Right lobe of liver (tissue), 6 donors: Measurements from ENCODE around the gene MAP3K10. TPM values are rescaled to one million over a fixed set of nuclear protein-coding genes. Genes with fewer than 3 reads are reported as not detected.
"Not testable (repeated sequence)": the region's sequence is repeated elsewhere in the genome, so short reads cannot be mapped to it uniquely, and the experiment has no call there.

Experiments used
- ATAC-seq, 4 donors: fragments of 200-7000 bp; cut with Tn5 transposase; one replicate each; pipeline ENCODE4 v1.9.1; 2020; ENCODE audit warnings: mild to moderate bottlenecking in 4 of 4, moderate library complexity in 4 of 4
- DNase-seq, 3 donors: peaks; one replicate each; pipeline ENCODE4 v3.0.0-alpha.2; 2020
- H3K27ac ChIP-seq, 3 donors: fragments of 200-600 bp; one replicate each; pipeline ENCODE4 v1.8.0; 2022
- H3K27me3 ChIP-seq, 2 donors: fragments of 200-600 bp; one replicate each; pipeline ENCODE4 v1.8.0; 2022
- H3K36me3 ChIP-seq, 4 donors: fragments of 200-600 bp; sonication (generic) in 1 of 4; one replicate each; pipeline versions ENCODE4 v1.5.1 to v1.8.0; 2017 to 2022; ENCODE audit warnings: control low read depth in 1 of 4
- H3K4me1 ChIP-seq, 4 donors: fragments of 200-600 bp; sonication (generic) in 1 of 4; one replicate each; pipeline versions ENCODE4 v1.5.1 to v1.8.0; 2017 to 2022; ENCODE audit warnings: control low read depth in 1 of 4
- H3K4me3 ChIP-seq, 3 donors: fragments of 200-600 bp; one replicate each; pipeline ENCODE4 v1.8.0; 2022
- H3K9me3 ChIP-seq, 4 donors: fragments of 200-600 bp; sonication (generic) in 1 of 4; one replicate each; pipeline versions ENCODE4 v1.5.1 to v1.8.0; 2017 to 2022; ENCODE audit warnings: control low read depth in 1 of 4
- POLR2A ChIP-seq: fragments of 450-650 bp; IDR thresholded peaks from one replicate; pipeline ENCODE4 v1.6.1; 2017; ENCODE audit warnings: antibody characterized with exemption, mild to moderate bottlenecking
- WGBS: methylation state at CpG from one replicate; pipeline ENCODE4 v1.1.6; 2018; ENCODE audit warnings: low coverage, low lambda C conversion rate; ENCODE audit not compliant: insufficient coverage; ENCODE audit errors: missing lambda C conversion rate; 5-methylcytosine and 5-hydroxymethylcytosine counted together
- intact Hi-C, 2 donors: fragments of 100-400 bp; cut with DNase I; formaldehyde crosslinking; loops; one replicate each; pipeline versions ENCODE4 v1.11.2 to v1.14.1; 2022
- total RNA-seq, 6 experiments: library from RNA; depleted of rRNA in 2 of 6; stranded (reverse); fragments of >200 nt in 2 of 6; fragmentation: NEBNext Ultra II Directional in 3 of 6; extraction: Animal tissue kit (Norgen Biotek cat#: 25700) in 3 of 6; gene quantifications; one replicate each; pipeline versions ENCODE4 v1.1.0 to v1.2.4, GENCODE V29; 2016 to 2023
- TF ChIP-seq, protein P1 (sequence below), 4 donors: fragments of 200-600 bp in 3 of 4; fragments of 450-650 bp in 1 of 4; IDR thresholded peaks; one replicate each; pipeline versions ENCODE4 v1.5.1 to v1.8.0; 2016 to 2022; ENCODE audit warnings: antibody characterized with exemption in 4 of 4, mild to moderate bottlenecking in 2 of 4
- donor health status: DM: no; HTN: yes; CAD: no.
- donor health status: DM: no; HTN: no; CAD: no.
- donor health status: DM: no; HTN: no; CAD: no.
- donor health status: DM: no; HTN: yes; CAD: no.
- donor health status: DM: no; HTN: yes; CAD: no.

The MAP3K10 gene
- total RNA-seq, 6 experiments from 2014 or later, result 4.2 to 7.0 (median 6.5) TPM

GRCh38 chr19:40216013-40216776 lies 25.0 kb downstream of the MAP3K10 start:
- H3K4me1 ChIP-seq, result no peaks in the 10 kb centered on the region
- H3K27ac ChIP-seq, result no peak overlapping the region
- 21% methylated on average over 10 of the region's 23 CpGs for WGBS
- H3K9me3 ChIP-seq, result no peaks in the 10 kb centered on the region
- no peak for TF ChIP-seq POLR2A
- TF ChIP-seq, protein P1, sequence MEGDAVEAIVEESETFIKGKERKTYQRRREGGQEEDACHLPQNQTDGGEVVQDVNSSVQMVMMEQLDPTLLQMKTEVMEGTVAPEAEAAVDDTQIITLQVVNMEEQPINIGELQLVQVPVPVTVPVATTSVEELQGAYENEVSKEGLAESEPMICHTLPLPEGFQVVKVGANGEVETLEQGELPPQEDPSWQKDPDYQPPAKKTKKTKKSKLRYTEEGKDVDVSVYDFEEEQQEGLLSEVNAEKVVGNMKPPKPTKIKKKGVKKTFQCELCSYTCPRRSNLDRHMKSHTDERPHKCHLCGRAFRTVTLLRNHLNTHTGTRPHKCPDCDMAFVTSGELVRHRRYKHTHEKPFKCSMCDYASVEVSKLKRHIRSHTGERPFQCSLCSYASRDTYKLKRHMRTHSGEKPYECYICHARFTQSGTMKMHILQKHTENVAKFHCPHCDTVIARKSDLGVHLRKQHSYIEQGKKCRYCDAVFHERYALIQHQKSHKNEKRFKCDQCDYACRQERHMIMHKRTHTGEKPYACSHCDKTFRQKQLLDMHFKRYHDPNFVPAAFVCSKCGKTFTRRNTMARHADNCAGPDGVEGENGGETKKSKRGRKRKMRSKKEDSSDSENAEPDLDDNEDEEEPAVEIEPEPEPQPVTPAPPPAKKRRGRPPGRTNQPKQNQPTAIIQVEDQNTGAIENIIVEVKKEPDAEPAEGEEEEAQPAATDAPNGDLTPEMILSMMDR (IDR thresholded peaks at IDR 0.05), result no peak
- intact Hi-C loops, result loop anchor here (5.0 to 10.0 kb wide), 3 partner anchors 79 to 319 kb away; no protein-coding TSS in a partner anchor
- ATAC-seq (no peak), DNase-seq (no peak)
- no peaks in the 10 kb centered on the region for H3K36me3 ChIP-seq
- no peak overlapping the region for H3K4me3 ChIP-seq
- H3K27me3 ChIP-seq, result no peaks in the 10 kb centered on the region

DNA sequence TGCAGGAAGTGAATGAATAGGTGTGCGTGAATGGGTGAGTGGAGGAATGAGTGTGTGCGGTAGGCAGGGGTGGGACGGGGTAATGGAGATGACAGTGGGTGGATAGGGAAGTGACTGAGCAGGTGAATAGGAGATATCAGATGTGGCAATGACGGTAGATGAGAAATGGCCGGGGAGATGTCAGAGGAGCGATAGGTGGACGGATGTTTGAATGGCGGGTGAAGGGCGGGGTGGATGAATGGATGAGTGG lies 25.5 kb downstream of the MAP3K10 start:
- intact Hi-C loops, result loop anchor here (5.0 to 10.0 kb wide), 3 partner anchors 79 to 318 kb away; no protein-coding TSS in a partner anchor
- no peak overlapping the region for H3K4me3 ChIP-seq
- no peak for DNase-seq
- H3K27ac ChIP-seq, result no peak overlapping the region
- WGBS, result 28% methylated on average over 9 of the region's 9 CpGs
- H3K4me1 ChIP-seq, result no peaks in the 10 kb centered on the region
- ATAC-seq, result no peak
- H3K27me3 ChIP-seq, result no peaks in the 10 kb centered on the region
- TF ChIP-seq POLR2A, result no peak
- TF ChIP-seq, protein P1 (IDR thresholded peaks at IDR 0.05), result no peak
- H3K9me3 ChIP-seq, result no peaks in the 10 kb centered on the region
- no peaks in the 10 kb centered on the region for H3K36me3 ChIP-seq

DNA sequence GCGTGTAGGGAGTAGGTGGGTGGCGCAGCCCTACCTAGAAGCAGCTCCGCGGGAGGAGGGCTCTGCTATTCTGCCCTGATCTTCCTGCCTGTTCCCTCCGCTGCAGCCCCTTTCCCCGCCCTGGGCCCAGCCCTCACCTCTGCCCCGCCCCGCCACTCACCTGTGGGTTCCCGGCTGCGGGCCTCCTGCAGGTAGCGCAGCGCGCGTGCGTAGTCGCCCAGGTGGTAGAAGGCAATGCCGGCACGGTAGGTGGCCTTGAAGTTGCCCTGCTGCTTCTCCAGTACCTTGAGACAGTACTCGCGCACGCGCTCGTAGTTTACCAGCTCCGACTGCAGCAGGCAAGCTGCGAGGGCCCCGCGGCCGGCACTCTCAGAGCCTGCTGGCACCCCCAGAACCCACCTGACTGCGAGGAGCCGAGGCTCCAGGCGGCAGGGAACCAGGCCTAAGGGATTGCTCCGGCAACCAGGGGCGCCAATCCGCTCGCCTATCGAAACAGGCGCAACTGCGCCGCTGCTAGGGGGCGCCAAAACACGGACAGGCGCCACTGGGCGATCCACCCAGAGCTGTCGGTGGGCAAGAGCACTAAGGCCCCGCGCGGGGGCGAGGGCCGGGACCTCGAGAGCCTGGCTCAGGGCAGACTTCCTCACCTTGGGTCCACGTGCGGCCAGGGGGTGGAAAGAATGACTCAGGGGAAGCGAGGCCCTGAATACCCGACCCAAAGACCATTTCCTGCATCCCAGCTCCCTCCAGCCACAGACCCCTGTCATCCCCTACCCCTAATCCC lies 26.0 kb downstream of the MAP3K10 start:
- WGBS, result 8% methylated on average over 8 of the region's 54 CpGs
- no peak for TF ChIP-seq POLR2A
- TF ChIP-seq, protein P1 (IDR thresholded peaks at IDR 0.05), result peak; percentile 33 to 58 (median 43)
- Histone ChIP-seq H3K4me3 (no peak overlapping the region), H3K27me3 (no peaks in the 10 kb centered on the region), H3K36me3 (no peaks in the 10 kb centered on the region), H3K9me3 (no peaks in the 10 kb centered on the region), H3K4me1 (no peaks in the 10 kb centered on the region), H3K27ac (no peak overlapping the region)
- DNase-seq, result peak in 1 of 3 donors; percentile 49
- ATAC-seq, result peak; percentile 37 to 57 (median 46)
- intact Hi-C loops, result loop anchor here (5.0 to 10.0 kb wide), 3 partner anchors 80 to 318 kb away; no protein-coding TSS in a partner anchor

DNA sequence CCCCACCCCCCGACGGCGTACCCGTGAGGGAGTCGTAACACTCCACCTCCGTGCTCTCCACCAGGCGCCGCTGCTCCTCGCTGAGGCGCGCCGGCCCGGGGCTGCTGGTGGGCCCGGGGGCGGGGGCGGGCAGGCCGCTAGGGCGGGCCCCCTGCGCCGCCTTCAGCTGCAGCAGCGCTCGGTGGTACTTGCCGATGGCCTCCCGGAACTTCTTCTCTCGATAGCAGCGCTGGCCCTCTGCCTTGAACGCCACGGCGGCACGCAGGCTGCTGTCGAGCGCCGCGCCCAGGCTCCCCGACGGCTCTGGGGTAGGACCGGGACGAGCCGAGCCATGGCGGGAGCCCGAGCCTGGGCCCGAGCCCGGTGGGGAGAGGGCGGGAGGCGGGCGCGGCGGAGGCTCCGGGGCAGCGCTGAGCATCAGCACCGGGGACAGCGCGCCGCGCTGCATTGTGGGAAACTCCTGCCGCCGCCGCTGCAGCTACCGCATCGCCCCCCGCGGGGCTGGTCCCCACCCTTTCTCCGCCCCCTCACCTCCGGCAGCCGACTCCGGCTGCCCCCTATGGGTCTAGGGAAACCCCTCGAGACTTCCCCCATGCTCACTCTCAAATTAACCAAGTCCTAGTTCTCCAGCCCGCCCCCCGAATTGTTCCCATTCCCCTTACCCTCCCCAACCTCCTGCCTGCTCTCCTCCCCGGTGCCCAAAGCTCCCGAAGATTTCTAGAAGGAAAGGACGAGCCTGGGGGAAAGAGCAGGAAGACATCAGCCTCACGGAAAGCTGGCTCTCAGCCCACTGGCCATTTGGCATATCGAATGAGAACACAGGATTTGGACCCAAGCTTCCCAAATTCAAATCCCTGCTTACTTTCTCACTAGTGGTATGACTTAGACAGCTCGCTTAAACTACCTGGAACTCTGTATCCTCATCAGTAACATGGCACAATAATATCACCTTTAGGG lies 27.0 kb downstream of the MAP3K10 start, which contains the start of gene TTC9B:
TTC9B (minus strand) TSS at position 451 of the 957 bp plus-strand sequence; CDS start at position 448, 3 bp downstream.
- Histone ChIP-seq H3K27me3 (no peaks in the 10 kb centered on the region), H3K4me3 (no peak within 1 kb of the TSS), H3K4me1 (no peaks in the 10 kb centered on the region), H3K9me3 (no peaks in the 10 kb centered on the region), H3K27ac (no peak within 1 kb of the TSS), H3K36me3 (no peaks in the 10 kb centered on the region)
- WGBS, result 15% methylated on average over 10 of the region's 75 CpGs
- TF ChIP-seq POLR2A, result no peak
- TF ChIP-seq, protein P1 (IDR thresholded peaks at IDR 0.05), result no peak
- ATAC-seq (no peak), DNase-seq (no peak)
- intact Hi-C loops, result loop anchor here (5.0 to 10.0 kb wide), 3 partner anchors 81 to 317 kb away; no protein-coding TSS in a partner anchor

GRCh38 chr19:40219029-40219428 lies 27.8 kb downstream of the MAP3K10 start:
- not testable (repeated sequence) for H3K36me3 ChIP-seq, H3K27ac ChIP-seq, H3K4me1 ChIP-seq, DNase-seq, ATAC-seq, H3K4me3 ChIP-seq, H3K27me3 ChIP-seq, H3K9me3 ChIP-seq
- 74% methylated on average over 4 of the region's 4 CpGs for WGBS
- intact Hi-C loops, result loop anchor here (5.0 to 10.0 kb wide), 3 partner anchors 82 to 316 kb away; no protein-coding TSS in a partner anchor
